ENCODE data around the gene RNF14. TPM values are rescaled to one million over a fixed set of nuclear protein-coding genes. Genes with fewer than 3 reads are reported as not detected.

Gene RNF14
- total and polyA plus RNA-seq, 2 of the 8 experiments (the other 6 are each of a cell fraction or from before 2014, with no cell fraction given), result 4.7 to 20.2 TPM

- no peak for TF ChIP-seq PHF8 (conservative IDR thresholded peaks at IDR 0.05; ENCODE audit: low read depth, low read length)
- TF ChIP-seq KDM4A (IDR thresholded peaks at IDR 0.05; ENCODE audit: low read depth, low read length, severe bottlenecking), result no peak
- TF ChIP-seq TAF1 (IDR thresholded peaks at IDR 0.05; ENCODE audit: low read depth, low read length), result no peak
- no peak for TF ChIP-seq GTF2F1 (IDR thresholded peaks at IDR 0.05; ENCODE audit: borderline replicate concordance, low read depth, low read length)
- no peak for TF ChIP-seq SP2 (IDR thresholded peaks at IDR 0.05; ENCODE audit: low read length)
- no peak for TF ChIP-seq ASH2L (IDR thresholded peaks at IDR 0.05; ENCODE audit: low read length)
Measured at GRCh38 chr5:141965071-141965470, 3.8 kb upstream of the RNF14 start (continued).

Measured in H1 (cell line).